H1 (cell line): ENCODE results near the gene OCLN. TPM values are rescaled to one million over a fixed set of nuclear protein-coding genes. Genes with fewer than 3 reads are reported as not detected.

Source experiments
- CTCF ChIA-PET: fragments of 300-600 bp; sonication (Branson Sonifier 250); formaldehyde crosslinking; loops from one replicate; lab custom pipeline; 2021; ENCODE audit not compliant: partially characterized antibody; lab: Charles Lee
- POLR2A ChIA-PET: fragments of 300-600 bp; sonication (Branson Sonifier 250); formaldehyde crosslinking; loops from one replicate; lab custom pipeline; 2021; ENCODE audit warnings: inconsistent platforms; ENCODE audit not compliant: partially characterized antibody; lab: Charles Lee
- DNase-seq, 2 experiments: peaks; one replicate each; pipeline versions ENCODE4 v3.0.0 to v3.0.0-alpha.2; 2010 to 2022; ENCODE audit warnings: low spot score in 2 of 2, low read depth in 1 of 2, mixed read lengths in 1 of 2
- FAIRE-seq: peaks from 2 replicates; lab custom pipeline; 2011; peaks lifted over from hg19 to GRCh38; lab: Jason Lieb, UNC
- H2AFZ ChIP-seq: 2 replicates; pipeline ENCODE4 v1.8.1; 2012; ENCODE audit warnings: low read length, inconsistent platforms
- H2AK5ac ChIP-seq: 2 replicates; pipeline ENCODE4 v1.6.1; 2013; ENCODE audit warnings: low read depth, low read length
- H2BK120ac ChIP-seq: replicated peaks from 2 replicates; pipeline ENCODE3; 2013; ENCODE audit warnings: low read depth, low read length, inconsistent platforms
- H2BK12ac ChIP-seq: 2 replicates; pipeline ENCODE4 v1.6.1; 2013; ENCODE audit warnings: low read depth, low read length
- H2BK15ac ChIP-seq: 2 replicates; pipeline ENCODE4 v1.6.1; 2013; ENCODE audit warnings: low read length
- H2BK20ac ChIP-seq: 2 replicates; pipeline ENCODE4 v1.6.1; 2013; ENCODE audit warnings: low read length
- H2BK5ac ChIP-seq: 2 replicates; pipeline ENCODE4 v1.6.1; 2013; ENCODE audit warnings: low read depth, low read length
- H3K14ac ChIP-seq: 2 replicates; pipeline ENCODE4 v1.6.1; 2013; ENCODE audit warnings: inconsistent platforms; ENCODE audit not compliant: insufficient read length
- H3K18ac ChIP-seq: 2 replicates; pipeline ENCODE4 v1.6.1; 2013; ENCODE audit warnings: low read length; ENCODE audit errors: extremely low read depth
- H3K23ac ChIP-seq: 2 replicates; pipeline ENCODE4 v1.6.1; 2013; ENCODE audit warnings: inconsistent platforms; ENCODE audit not compliant: insufficient read length
- H3K23me2 ChIP-seq: 2 replicates; pipeline ENCODE4 v1.6.1; 2013; ENCODE audit warnings: low read depth, low read length
- H3K27ac ChIP-seq: 2 replicates; pipeline ENCODE4 v1.6.1; 2011; ENCODE audit warnings: low read depth, low read length, inconsistent platforms
- H3K27me3 ChIP-seq, 4 experiments: replicated peaks in 1 of 4; 1 replicate in 1 of 4; 2 replicates in 3 of 4; pipeline versions ENCODE4 v1.6.1 to v1.8.1; 2011 to 2013; ENCODE audit warnings: low read length in 3 of 4, mild to moderate bottlenecking in 3 of 4, inconsistent platforms in 2 of 4, mixed read lengths in 2 of 4, moderate library complexity in 1 of 4; ENCODE audit not compliant: control insufficient read depth in 3 of 4, insufficient read depth in 3 of 4; ENCODE audit errors: extremely low read depth in 1 of 4
- H3K36me3 ChIP-seq, 4 experiments: 2 replicates each; pipeline versions ENCODE4 v1.6.1 to v1.8.1; 2011 to 2013; ENCODE audit warnings: mild to moderate bottlenecking in 4 of 4, low read length in 3 of 4, moderate library complexity in 2 of 4, control low read depth in 1 of 4, inconsistent platforms in 1 of 4; ENCODE audit not compliant: insufficient read depth in 4 of 4, control insufficient read depth in 2 of 4
- H3K4ac ChIP-seq: replicated peaks from 2 replicates; pipeline ENCODE3; 2013; ENCODE audit warnings: low read length, low read depth, mixed read lengths, inconsistent platforms; ENCODE audit not compliant: insufficient read length
- H3K4me1 ChIP-seq, 4 experiments: replicated peaks in 1 of 4; 1 replicate in 1 of 4; 2 replicates in 3 of 4; pipeline versions ENCODE4 v1.6.1 to v1.8.1; 2011 to 2013; ENCODE audit warnings: low read length in 3 of 4, inconsistent platforms in 2 of 4, mixed read lengths in 1 of 4; ENCODE audit not compliant: insufficient read depth in 4 of 4, control insufficient read depth in 3 of 4
- H3K4me2 ChIP-seq, 2 experiments: 2 replicates each; pipeline versions ENCODE4 v1.6.1 to v1.8.1; 2011 to 2013; ENCODE audit warnings: low read depth in 2 of 2, low read length in 2 of 2, control low read depth in 1 of 2, inconsistent platforms in 1 of 2, mild to moderate bottlenecking in 1 of 2; ENCODE audit not compliant: insufficient read depth in 1 of 2
- H3K4me3 ChIP-seq, 4 experiments: fragments of 200-600, 300-600 bp in 1 of 4; sonication (generic), shearing (Covaris generic), sonication (Bioruptor Twin) in 1 of 4; 2 replicates each; pipeline versions ENCODE4 v1.5.1 to v1.8.1; 2011 to 2016; ENCODE audit warnings: low read length in 4 of 4, low read depth in 3 of 4, control low read depth in 2 of 4, inconsistent platforms in 2 of 4, mild to moderate bottlenecking in 2 of 4, mixed read lengths in 1 of 4, moderate library complexity in 1 of 4; ENCODE audit not compliant: insufficient read depth in 2 of 4; ENCODE audit errors: extremely low read depth in 1 of 4
- H3K56ac ChIP-seq: replicated peaks from 2 replicates; pipeline ENCODE3; 2013; ENCODE audit warnings: low read depth, mild to moderate bottlenecking, mixed read lengths, low read length, inconsistent platforms; ENCODE audit not compliant: insufficient read length
- H3K79me1 ChIP-seq: 2 replicates; pipeline ENCODE4 v1.6.1; 2013; ENCODE audit warnings: low read depth, low read length, control low read depth
- H3K79me2 ChIP-seq, 2 experiments: 2 replicates each; pipeline versions ENCODE4 v1.6.1 to v1.8.1; 2012 to 2013; ENCODE audit warnings: low read length in 2 of 2, mild to moderate bottlenecking in 2 of 2, inconsistent platforms in 1 of 2; ENCODE audit not compliant: insufficient read depth in 2 of 2, control insufficient read depth in 1 of 2
- H3K9ac ChIP-seq, 4 experiments: replicated peaks in 1 of 4; 1 replicate in 1 of 4; 2 replicates in 3 of 4; pipeline versions ENCODE4 v1.6.1 to v1.8.1; 2011 to 2013; ENCODE audit warnings: low read depth in 3 of 4, low read length in 3 of 4, control low read depth in 2 of 4, mild to moderate bottlenecking in 2 of 4, moderate library complexity in 2 of 4, inconsistent platforms in 1 of 4; ENCODE audit errors: extremely low read depth in 1 of 4
- H3K9me3 ChIP-seq, 2 experiments: 2 replicates each; pipeline versions ENCODE4 v1.6.1 to v1.8.1; 2012 to 2013; ENCODE audit warnings: mild to moderate bottlenecking in 2 of 2, moderate library complexity in 2 of 2, control low read depth in 1 of 2, inconsistent platforms in 1 of 2, low read depth in 1 of 2, low read length in 1 of 2, mixed read lengths in 1 of 2; ENCODE audit not compliant: insufficient read depth in 2 of 2
- H4K20me1 ChIP-seq, 2 experiments: replicated peaks in 1 of 2; 2 replicates each; pipeline versions ENCODE3 to v1.8.1; 2011 to 2013; ENCODE audit warnings: inconsistent platforms in 2 of 2, low read length in 2 of 2, mild to moderate bottlenecking in 1 of 2; ENCODE audit not compliant: insufficient read depth in 2 of 2, control insufficient read depth in 1 of 2
- H4K5ac ChIP-seq: 2 replicates; pipeline ENCODE4 v1.6.1; 2013; ENCODE audit warnings: low read length, low read depth, mixed read lengths, inconsistent platforms; ENCODE audit not compliant: insufficient read length
- H4K8ac ChIP-seq: 2 replicates; pipeline ENCODE4 v1.8.0; 2013; ENCODE audit warnings: mild to moderate bottlenecking, moderate library complexity, low read length, inconsistent platforms; ENCODE audit not compliant: insufficient read depth; ENCODE audit errors: extremely low read depth
- H4K91ac ChIP-seq: replicated peaks from 2 replicates; pipeline ENCODE3; 2013; ENCODE audit warnings: low read length, mixed read lengths, inconsistent platforms; ENCODE audit not compliant: insufficient read length
- BACH1 ChIP-seq: IDR thresholded peaks from 2 replicates; pipeline ENCODE4 v1.6.1; 2012; ENCODE audit warnings: low read length, improper control_type of control experiment
- CHD2 ChIP-seq: IDR thresholded peaks from 2 replicates; pipeline ENCODE4 v1.6.1; 2012; ENCODE audit warnings: low read length, improper control_type of control experiment
- GABPA ChIP-seq: IDR thresholded peaks from 2 replicates; pipeline ENCODE4 v1.6.1; 2011; ENCODE audit warnings: mild to moderate bottlenecking, low read length, moderate library complexity, borderline replicate concordance; ENCODE audit not compliant: insufficient read depth
- KDM4A ChIP-seq: IDR thresholded peaks from one replicate; pipeline ENCODE4 v1.7.1; 2012; ENCODE audit warnings: low read depth, mild to moderate bottlenecking, moderate library complexity, low read length, inconsistent platforms; ENCODE audit not compliant: severe bottlenecking
- KDM5A ChIP-seq: fragments of 200-600 bp; IDR thresholded peaks from 2 replicates; pipeline ENCODE4 v1.7.1; 2012; ENCODE audit warnings: mild to moderate bottlenecking, low read length, inconsistent platforms, mixed read lengths
- MAFK ChIP-seq: IDR thresholded peaks from 2 replicates; pipeline ENCODE4 v1.6.1; 2012; ENCODE audit warnings: low read depth, mild to moderate bottlenecking, improper control_type of control experiment, low read length
- NANOG ChIP-seq: IDR thresholded peaks from 2 replicates; pipeline ENCODE4 v1.6.1; 2011; ENCODE audit warnings: low read length, low read depth, mild to moderate bottlenecking, inconsistent platforms; ENCODE audit not compliant: insufficient read depth, poor library complexity, severe bottlenecking
- NRF1 ChIP-seq: IDR thresholded peaks from 2 replicates; pipeline ENCODE4 v1.6.1; 2011; ENCODE audit warnings: mild to moderate bottlenecking, low read depth, low read length, improper control_type of control experiment
- RXRA ChIP-seq: IDR thresholded peaks from 2 replicates; pipeline ENCODE4 v1.6.1; 2011; ENCODE audit warnings: low read depth, mild to moderate bottlenecking, low read length, moderate library complexity; ENCODE audit not compliant: insufficient read depth
- SIN3A ChIP-seq, 2 experiments: IDR thresholded peaks in 1 of 2; conservative IDR thresholded peaks in 1 of 2; 2 replicates each; pipeline ENCODE4 v1.6.1; 2011 to 2012; ENCODE audit warnings: low read length in 2 of 2, improper control_type of control experiment in 1 of 2, low read depth in 1 of 2, mild to moderate bottlenecking in 1 of 2
- SIRT6 ChIP-seq: IDR thresholded peaks from one replicate; pipeline ENCODE4 v1.7.1; 2012; ENCODE audit warnings: low read length, inconsistent platforms
- TAF7 ChIP-seq: optimal IDR thresholded peaks from 2 replicates; pipeline ENCODE3; 2011; ENCODE audit warnings: low read depth, mild to moderate bottlenecking, inconsistent platforms, low read length, moderate library complexity, borderline replicate concordance
- TBP ChIP-seq: IDR thresholded peaks from 2 replicates; pipeline ENCODE4 v1.6.1; 2011; ENCODE audit warnings: low read depth, low read length, improper control_type of control experiment
- YY1 ChIP-seq: IDR thresholded peaks from 2 replicates; pipeline ENCODE4 v1.6.1; 2011; ENCODE audit warnings: low read depth, mild to moderate bottlenecking, low read length
- WGBS, 2 experiments: shearing (Covaris generic) in 1 of 2; methylation state at CpG; one replicate each; pipeline versions ENCODE4 v1.1.6 to v1.1.7; 2013 to 2015; ENCODE audit warnings: low lambda C conversion rate in 2 of 2, mixed read lengths in 2 of 2, inconsistent platforms in 1 of 2, low coverage in 1 of 2, missing lambda C conversion rate in 1 of 2; ENCODE audit not compliant: insufficient replicate concordance in 2 of 2, insufficient coverage in 1 of 2, insufficient read length in 1 of 2; ENCODE audit errors: extremely low coverage in 1 of 2, missing lambda C conversion rate in 1 of 2; 5-methylcytosine and 5-hydroxymethylcytosine counted together
- polyA plus RNA-seq, 7 experiments: library from polyadenylated mRNA; depleted of rRNA in 3 of 7; stranded (reverse) in 5 of 7; unstranded in 2 of 7; fragments of >200 nt in 5 of 7; fragments of 200-250 nt in 2 of 7; gene quantifications; 1 replicate in 5 of 7; 2 replicates in 1 of 7; 4 replicates in 1 of 7; pipeline versions ENCODE4 v1.2.1 to v1.2.3, GENCODE V29; 2011 to 2013; ENCODE audit warnings: missing spikeins in 2 of 7, mixed read lengths in 2 of 7
- total RNA-seq: library from RNA; stranded (reverse); fragmentation: NEBNext Ultra II Directional; extraction: Animal tissue kit (Norgen Biotek cat#: 25700); gene quantifications from 2 replicates; pipeline ENCODE4 v1.2.1, GENCODE V29; 2021

The OCLN gene
- total and polyA plus RNA-seq, 2 of the 8 experiments (the other 6 are each of a cell fraction or from before 2014, with no cell fraction given): 27.9 to 85.5 TPM

GRCh38 chr5:69484891-69485290 lies 7.7 kb upstream of the OCLN start:
- no peak overlapping the region for H3K18ac ChIP-seq
- H3K4me1 ChIP-seq: peaks cover 0 to 2% (median 0%) of the 10 kb centered on the region in 4 experiments; a peak in 1 of 7 replicates
- no peak for DNase-seq
- no peak overlapping the region for H3K4me2 ChIP-seq
- no peak overlapping the region for H2AFZ ChIP-seq
- H3K9ac ChIP-seq: no peak overlapping the region
- no peak overlapping the region for H3K4ac ChIP-seq
- H3K9me3 ChIP-seq: no peaks in the 10 kb centered on the region
- H3K23me2 ChIP-seq: no peaks in the 10 kb centered on the region
- no peak overlapping the region for H2BK5ac ChIP-seq
- ChIA-PET CTCF (interaction anchor here (1.2 kb wide), 1 partner anchor 12 kb away, joined by 3 read pairs; no protein-coding TSS in a partner anchor), POLR2A (no interaction called here)
- H4K20me1 ChIP-seq: no peaks in the 10 kb centered on the region
- H2BK15ac ChIP-seq: no peak overlapping the region
- H3K79me2 ChIP-seq: no peaks in the 10 kb centered on the region
- H3K56ac ChIP-seq: no peak overlapping the region
- no peak overlapping the region for H3K23ac ChIP-seq
- TF ChIP-seq BACH1 (no peak), KDM5A (no peak), SIRT6 (no peak), MAFK (no peak), SIN3A (conservative IDR thresholded peaks at IDR 0.05 in 1 of 2, IDR thresholded peaks at IDR 0.05 in 1 of 2; ENCODE audit: low read depth in 1 of 2, low read length in 2 of 2) (no peak), YY1 (no peak), GABPA (no peak), CHD2 (no peak), RXRA (no peak), TAF7 (no peak), NANOG (no peak), TBP (no peak), NRF1 (no peak), KDM4A (no peak)
- H2BK12ac ChIP-seq: no peak overlapping the region
- H3K79me1 ChIP-seq: no peaks in the 10 kb centered on the region
- no peak overlapping the region for H2AK5ac ChIP-seq
- H2BK120ac ChIP-seq: no peak overlapping the region
- H3K27ac ChIP-seq: no peak overlapping the region
- H3K27me3 ChIP-seq: no peaks in the 10 kb centered on the region
- H2BK20ac ChIP-seq: no peak overlapping the region
- H3K14ac ChIP-seq: no peak overlapping the region
- H4K5ac ChIP-seq: no peak overlapping the region
- H3K4me3 ChIP-seq: no peak overlapping the region
- no peak overlapping the region for H4K91ac ChIP-seq
- H4K8ac ChIP-seq: no peak overlapping the region
- FAIRE-seq: no peak
- no peaks in the 10 kb centered on the region for H3K36me3 ChIP-seq
- WGBS, 2 experiments: 89% methylated on average over 7 of the region's 7 CpGs; no CpG with 5 or more reads in 1 of the 2 experiments
